ENCODE results near the gene GPC5.

Gene GPC5

GRCh38 chr13:91464336-91464735 lies 65.9 kb downstream of the GPC5 start:
- DNase-seq = no peak

- no peak for DNase-seq
Observed at GRCh38 chr13:91467236-91467635, 68.8 kb downstream of the GPC5 start.

GRCh38 chr13:91468301-91468700 lies 69.9 kb downstream of the GPC5 start:
- no peak for DNase-seq

- no peak for DNase-seq
Observed at GRCh38 chr13:91470084-91470621, 71.7 kb downstream of the GPC5 start.

GRCh38 chr13:91470681-91471080 lies 72.3 kb downstream of the GPC5 start:
- DNase-seq = no peak

- DNase-seq = no peak
Observed at GRCh38 chr13:91482427-91482826, 84.0 kb downstream of the GPC5 start.

- DNase-seq = no peak
Observed at GRCh38 chr13:91491980-91492379, 93.6 kb downstream of the GPC5 start.

GRCh38 chr13:91493442-91493841 lies 95.0 kb downstream of the GPC5 start:
- no peak for DNase-seq

GRCh38 chr13:91498298-91498697 lies 99.9 kb downstream of the GPC5 start:
- DNase-seq = no peak

- no peak for DNase-seq
Observed at GRCh38 chr13:91504216-91504615, 105.8 kb downstream of the GPC5 start.

GRCh38 chr13:91506759-91507158 lies 108.3 kb downstream of the GPC5 start:
- DNase-seq = no peak

GRCh38 chr13:91510058-91510457 lies 111.6 kb downstream of the GPC5 start:
- no peak for DNase-seq

- no peak for DNase-seq
Observed at GRCh38 chr13:91513790-91514189, 115.4 kb downstream of the GPC5 start.

GRCh38 chr13:91516799-91517198 lies 118.4 kb downstream of the GPC5 start:
- no peak for DNase-seq

- DNase-seq = no peak
Observed at GRCh38 chr13:91520952-91521351, 122.5 kb downstream of the GPC5 start.

- no peak for DNase-seq
Observed at GRCh38 chr13:91523116-91523515, 124.7 kb downstream of the GPC5 start.

- no peak for DNase-seq
Observed at GRCh38 chr13:91526543-91527033, 128.2 kb downstream of the GPC5 start.

GRCh38 chr13:91529739-91530482 lies 131.5 kb downstream of the GPC5 start:
- no peak for DNase-seq

- DNase-seq = no peak
Observed at GRCh38 chr13:91531646-91532045, 133.2 kb downstream of the GPC5 start.

GRCh38 chr13:91533354-91533753 lies 134.9 kb downstream of the GPC5 start:
- no peak for DNase-seq

GRCh38 chr13:91534996-91535395 lies 136.6 kb downstream of the GPC5 start:
- DNase-seq = no peak

- DNase-seq = no peak
Observed at GRCh38 chr13:91537376-91537775, 139.0 kb downstream of the GPC5 start.

- no peak for DNase-seq
Observed at GRCh38 chr13:91539286-91540157, 141.1 kb downstream of the GPC5 start.
